ENCODE results near the gene ATP10D. TPM values are rescaled to one million over a fixed set of nuclear protein-coding genes. Genes with fewer than 3 reads are reported as not detected.
"Not testable (repeated sequence)": the region's sequence is repeated elsewhere in the genome, so short reads cannot be mapped to it uniquely, and the experiment has no call there.

The ATP10D gene
- total RNA-seq, 1 donor from 2014 or later, result 7.5 TPM

DNA sequence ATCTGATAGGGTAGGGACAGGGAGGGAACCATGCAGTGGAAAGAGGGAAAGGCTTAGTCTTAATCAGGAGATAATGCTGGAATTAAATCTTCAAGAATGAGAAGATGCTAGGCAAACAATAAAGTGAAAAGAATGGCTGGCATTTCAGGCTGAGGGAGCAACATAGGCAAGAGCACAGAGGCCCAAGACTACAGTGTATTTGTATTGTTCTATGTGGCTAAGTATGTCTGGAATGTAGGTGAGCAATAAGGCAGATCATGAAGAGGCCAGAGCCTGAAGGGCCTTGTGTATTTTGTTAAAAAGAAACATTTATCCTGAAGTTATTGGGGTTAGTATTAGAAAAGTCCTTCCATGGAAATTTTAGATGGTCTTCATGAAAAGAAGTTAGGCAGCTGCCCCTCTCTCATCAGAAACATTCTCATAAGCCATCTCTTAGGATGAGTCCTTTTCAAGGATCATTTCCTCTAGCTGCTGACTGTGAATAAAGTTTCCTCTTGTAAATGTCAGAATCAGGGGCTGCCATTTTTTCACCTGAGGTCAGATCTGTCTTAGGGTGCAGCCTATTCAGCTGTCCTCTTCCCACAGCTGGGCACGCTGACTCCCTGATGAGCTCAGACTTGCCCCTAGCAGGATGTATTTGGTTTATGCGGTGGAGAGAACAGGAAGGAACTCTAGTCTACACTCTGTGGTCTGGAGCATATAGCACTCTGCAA is 46.3 kb downstream of the ATP10D start:
- ATAC-seq (ENCODE audit: poor library complexity) (peak; percentile 73), DNase-seq (no peak)
- intact Hi-C loops (cut with DNase I), result no loop called here

DNA sequence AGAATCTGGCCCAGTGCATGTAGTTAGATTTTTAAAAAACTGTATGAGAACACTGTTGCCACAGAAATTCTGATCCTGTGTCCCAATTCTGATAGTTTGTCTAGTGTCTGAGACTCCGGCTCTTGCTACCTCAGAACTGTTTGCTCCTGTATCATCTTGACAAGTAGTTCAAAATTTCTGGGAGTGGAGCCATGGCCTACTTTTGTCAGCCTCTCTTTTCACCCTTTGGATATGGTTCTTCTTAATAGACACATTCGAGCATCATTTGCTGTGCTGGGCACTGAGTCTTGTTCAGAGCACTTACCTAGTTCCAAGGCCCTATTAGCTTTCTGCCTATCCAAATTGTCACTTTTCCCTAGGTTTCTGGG is 46.9 kb downstream of the ATP10D start:
- intact Hi-C loops (cut with DNase I), result no loop called here
- peak; percentile 46 for ATAC-seq (ENCODE audit: poor library complexity)
- no peak for DNase-seq

DNA sequence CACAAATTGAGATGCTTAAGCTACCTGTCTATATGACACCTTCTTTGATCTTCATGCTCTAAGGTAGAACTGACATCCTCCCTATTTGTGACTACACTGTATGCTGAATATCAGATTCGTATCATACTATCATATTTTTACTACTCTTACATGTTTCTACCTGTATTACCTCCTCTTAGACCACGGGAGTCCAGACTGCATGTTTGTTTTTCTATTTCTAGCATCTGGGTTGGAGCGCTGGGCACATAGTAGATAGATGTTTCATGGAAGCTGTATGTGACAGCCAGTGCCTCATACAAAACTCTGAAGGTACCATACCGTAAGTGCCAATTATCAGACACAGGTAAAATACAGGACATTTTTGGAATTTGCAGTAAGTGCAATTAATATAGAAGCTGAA is 47.6 kb downstream of the ATP10D start:
- intact Hi-C loops (cut with DNase I), result no loop called here
- DNase-seq (no peak), ATAC-seq (ENCODE audit: poor library complexity) (no peak)

DNA sequence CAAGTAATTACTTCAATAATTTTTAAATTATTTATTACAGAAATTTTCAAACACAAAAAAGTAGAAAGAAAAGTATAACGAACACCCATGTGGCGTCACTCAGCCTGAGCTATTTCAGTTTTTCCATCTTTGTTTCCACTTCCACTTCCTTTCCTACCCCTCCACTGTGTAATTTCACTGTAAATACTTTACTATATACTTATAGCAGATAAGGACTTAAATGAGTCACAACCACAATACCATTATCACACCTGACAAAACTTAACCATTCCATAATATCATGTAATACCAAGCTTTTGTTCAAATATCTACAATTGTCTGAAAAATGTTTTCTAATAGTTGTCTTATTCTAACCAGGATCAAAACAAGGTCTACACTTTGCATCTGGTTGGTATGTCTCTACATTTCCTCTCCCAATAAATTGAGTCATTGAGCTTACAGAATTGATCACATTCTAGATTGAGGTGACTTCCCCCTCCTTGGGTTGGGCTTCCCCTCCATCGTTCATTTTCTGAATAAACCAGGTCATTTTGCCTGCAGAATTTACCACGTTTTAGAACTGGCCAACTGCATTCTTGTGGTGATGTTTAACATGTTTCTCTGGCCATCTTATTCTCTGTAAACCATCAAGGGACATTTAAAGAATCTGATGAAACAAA is 48.7 kb downstream of the ATP10D start:
- no peak for ATAC-seq (ENCODE audit: poor library complexity)

DNA sequence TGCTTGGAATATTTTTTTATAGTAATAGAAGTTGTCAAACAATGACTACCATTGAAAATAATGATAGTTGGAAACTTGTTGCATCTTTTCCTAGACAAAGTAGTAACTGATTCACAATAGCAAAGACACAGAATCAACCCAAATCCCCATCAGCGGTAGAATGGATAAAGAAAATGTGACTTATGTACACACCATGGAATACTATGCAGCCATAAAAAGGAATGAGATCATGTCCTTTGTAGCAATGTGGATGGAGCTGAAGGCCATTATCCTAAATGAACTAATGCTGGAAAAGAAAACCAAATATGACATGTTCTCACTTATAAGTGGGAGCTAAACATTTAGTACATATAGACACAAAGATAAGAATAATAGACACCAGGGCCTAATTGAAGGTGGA is 49.7 kb downstream of the ATP10D start:
- no peak for ATAC-seq (ENCODE audit: poor library complexity)
- intact Hi-C loops (cut with DNase I), result no loop called here
- DNase-seq, result no peak

More for the DNA sequence above, 48.7 kb downstream of the ATP10D start:
- intact Hi-C loops (cut with DNase I), result no loop called here
- DNase-seq, result no peak

DNA sequence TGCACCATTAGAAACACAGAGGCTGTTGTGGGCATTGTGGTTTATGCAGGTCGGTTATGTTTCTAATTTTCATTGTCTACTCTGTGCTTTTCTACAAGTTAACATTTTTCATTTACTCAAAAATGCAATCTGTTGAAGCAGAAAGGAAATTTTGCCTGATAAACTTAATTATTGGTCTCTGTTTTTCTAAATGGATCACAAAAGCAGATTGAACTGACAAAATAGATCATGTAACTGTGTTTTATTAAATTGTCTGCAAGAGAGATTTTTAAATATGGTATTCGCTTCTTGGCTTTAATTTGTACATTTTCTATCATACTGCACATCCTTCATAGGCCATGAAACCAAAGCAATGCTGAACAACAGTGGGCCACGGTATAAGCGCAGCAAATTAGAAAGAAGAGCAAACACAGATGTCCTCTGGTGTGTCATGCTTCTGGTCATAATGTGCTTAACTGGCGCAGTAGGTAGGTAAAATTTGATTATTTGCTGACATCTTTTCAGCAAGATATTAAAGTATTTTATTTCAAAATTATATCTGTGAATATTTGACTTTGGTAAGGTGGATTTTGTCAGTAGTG is 50.6 kb downstream of the ATP10D start:
- intact Hi-C loops (cut with DNase I), result no loop called here
- no peak for ATAC-seq (ENCODE audit: poor library complexity)

DNA sequence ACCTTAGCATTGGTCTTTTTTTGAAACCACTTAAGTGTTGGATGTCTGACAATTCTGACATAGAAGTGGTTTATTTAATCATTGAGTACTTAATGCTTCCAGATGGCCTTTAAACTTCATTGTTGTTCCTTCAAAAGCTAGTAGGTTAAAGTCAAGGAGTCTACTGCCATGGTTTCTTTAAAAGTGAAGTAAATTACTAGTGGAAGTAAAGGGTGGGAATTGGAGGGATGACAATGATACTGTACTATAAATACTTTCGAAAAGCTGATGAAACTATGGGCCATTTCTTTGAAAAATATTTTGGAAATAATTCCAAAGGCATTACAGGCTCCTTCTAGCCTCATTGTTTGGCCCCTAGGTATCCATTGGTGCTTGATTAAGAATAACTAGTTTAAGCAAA is 51.9 kb downstream of the ATP10D start:
- intact Hi-C loops (cut with DNase I), result no loop called here
- DNase-seq (no peak), ATAC-seq (ENCODE audit: poor library complexity) (no peak)

More for the DNA sequence above, 50.6 kb downstream of the ATP10D start:
- no peak for DNase-seq

DNA sequence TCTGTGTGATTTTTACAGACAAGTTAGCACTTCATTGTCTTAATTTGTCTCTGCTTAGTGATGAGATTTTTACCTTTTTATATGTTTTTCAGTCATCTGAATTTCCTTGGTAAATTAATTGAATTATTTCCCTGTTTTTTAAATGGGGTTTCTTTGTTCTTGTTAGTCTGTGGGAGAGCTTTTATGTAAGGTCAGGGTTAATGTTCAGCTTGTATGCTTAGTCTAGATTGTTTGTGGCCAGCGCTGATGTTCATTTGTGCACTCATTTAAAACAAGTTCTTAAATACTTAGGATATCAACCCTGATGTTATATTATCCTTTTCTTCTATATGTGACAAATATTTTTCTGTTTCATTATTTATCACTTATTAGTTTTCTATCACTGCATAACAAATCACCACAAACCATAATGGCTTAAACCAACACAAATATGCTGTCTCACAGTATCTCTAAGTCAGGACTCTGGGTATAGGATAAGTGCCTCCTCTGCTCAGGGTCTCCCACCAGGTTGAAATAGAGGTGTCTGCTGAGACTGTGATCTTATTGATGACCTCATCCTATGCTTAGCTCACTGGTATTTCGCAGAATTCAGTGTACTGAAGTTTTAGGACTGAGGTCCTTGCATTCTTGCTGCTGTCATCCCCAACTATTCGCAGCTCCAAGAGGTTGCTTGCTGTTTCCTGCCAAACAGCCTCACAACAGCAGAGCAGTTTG is 53.2 kb downstream of the ATP10D start:
- intact Hi-C loops (cut with DNase I), result no loop called here
- no peak for ATAC-seq (ENCODE audit: poor library complexity)
- no peak for DNase-seq

DNA sequence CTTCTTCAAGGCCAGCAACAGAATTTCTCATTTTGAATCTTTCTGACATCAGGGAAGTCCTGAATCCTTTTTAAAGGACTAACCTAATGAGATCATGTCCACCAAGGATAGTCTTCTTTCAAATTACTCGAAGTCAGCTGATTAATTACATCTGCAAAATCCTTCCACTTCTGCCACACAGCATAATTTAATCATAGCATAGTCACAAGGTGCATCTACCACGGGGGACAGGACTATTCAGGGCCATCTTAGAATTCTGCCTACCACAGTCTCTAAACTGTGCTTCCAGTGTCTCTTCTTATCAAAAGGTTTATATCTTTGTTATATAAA is 53.7 kb downstream of the ATP10D start:
- ATAC-seq (ENCODE audit: poor library complexity) (no peak), DNase-seq (no peak)
- intact Hi-C loops (cut with DNase I), result no loop called here

DNA sequence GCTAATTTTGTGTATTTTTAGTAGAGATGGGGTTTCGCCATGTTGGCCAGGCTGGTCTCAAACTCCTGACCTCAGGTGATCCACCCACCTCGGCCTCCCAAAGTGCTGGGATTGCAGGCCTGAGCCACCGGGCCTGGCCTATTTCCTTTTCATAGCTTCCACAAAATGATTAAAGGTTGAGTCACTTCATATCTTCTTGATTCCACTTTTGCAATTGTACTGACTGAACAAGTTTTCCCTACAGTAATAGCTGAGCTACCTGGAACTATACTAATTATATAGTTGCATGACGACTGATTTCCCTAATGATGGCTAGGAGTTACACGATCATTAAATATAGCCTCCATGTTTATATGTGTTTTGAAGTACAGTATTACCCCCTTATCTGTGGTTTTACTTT is 57.6 kb downstream of the ATP10D start:
- intact Hi-C loops (cut with DNase I); ATAC-seq (ENCODE audit: poor library complexity): not testable (repeated sequence)

DNA sequence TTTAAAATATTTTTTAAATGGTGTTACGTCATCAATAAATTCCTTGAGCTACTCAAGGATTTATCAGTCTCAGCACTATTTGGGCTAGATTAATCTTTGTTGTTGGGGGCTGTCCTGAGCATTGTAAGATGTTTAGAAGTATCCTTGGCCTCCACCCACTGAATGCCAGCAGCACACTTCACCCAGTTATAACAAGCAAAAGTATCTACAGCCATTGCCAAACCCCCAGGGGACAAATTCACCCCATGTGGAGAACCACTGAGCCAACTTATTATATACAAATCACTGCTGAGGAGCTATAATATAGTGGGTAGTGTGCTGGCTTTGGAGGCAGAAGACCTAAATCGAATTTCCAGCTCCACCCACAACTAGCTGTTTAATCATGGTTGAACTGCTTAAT is 58.3 kb downstream of the ATP10D start:
- intact Hi-C loops (cut with DNase I), result no loop called here
- DNase-seq (no peak), ATAC-seq (ENCODE audit: poor library complexity) (no peak)

More for the DNA sequence above, 57.6 kb downstream of the ATP10D start:
- not testable (repeated sequence) for DNase-seq

DNA sequence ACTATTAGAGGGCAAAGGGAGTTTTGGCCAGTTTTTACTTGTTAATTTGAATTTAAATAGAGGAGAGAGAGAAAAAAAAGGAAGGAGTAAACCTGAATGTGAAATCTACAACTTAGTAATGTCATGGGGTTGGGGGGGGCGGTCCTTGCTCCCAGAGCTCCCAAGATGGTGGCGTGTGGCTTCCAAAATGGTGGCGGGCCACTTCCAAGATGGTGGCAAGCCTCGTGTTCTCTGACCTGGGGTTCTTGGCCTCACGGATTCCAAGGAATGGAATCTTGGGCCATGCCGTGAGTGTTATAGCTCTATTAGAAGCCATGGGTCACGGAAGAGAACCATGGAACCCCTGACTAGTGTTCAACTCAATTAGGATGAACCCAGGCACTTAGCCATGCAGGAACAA is 65.3 kb downstream of the ATP10D start:
- intact Hi-C loops (cut with DNase I); DNase-seq; ATAC-seq (ENCODE audit: poor library complexity): not testable (repeated sequence)

DNA sequence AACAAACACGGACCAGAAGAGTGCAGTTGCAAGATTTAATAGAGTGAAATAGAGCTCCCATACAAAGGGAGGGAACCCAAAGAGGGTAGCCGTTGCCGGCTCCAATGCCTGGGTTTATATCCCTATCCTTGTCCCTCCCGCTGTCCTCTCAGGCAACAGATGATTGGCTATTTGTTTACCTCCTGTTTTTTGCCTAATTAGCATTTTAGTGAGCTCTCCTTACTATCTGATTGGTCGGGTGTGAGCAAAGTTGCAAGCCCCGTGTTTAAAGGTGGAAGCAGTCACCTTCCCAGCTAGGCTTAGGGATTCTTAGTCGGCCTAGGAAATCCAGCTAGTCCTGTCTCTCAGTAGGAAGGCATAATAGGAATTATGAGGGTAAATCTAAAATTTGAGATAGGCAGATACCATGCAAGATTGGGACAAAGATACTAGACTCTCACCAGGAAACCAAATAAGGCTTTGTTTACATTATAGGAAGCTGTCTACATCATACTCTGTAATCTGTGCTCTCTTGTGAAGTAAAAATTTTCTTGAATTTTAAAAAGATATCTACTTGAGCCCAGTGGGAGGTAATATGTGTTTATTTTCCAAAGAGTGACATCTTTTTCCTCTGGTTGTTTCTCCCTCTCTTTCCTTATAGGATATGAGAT is 65.9 kb downstream of the ATP10D start:
- intact Hi-C loops (cut with DNase I), result no loop called here
- ATAC-seq (ENCODE audit: poor library complexity) (no peak), DNase-seq (no peak)

DNA sequence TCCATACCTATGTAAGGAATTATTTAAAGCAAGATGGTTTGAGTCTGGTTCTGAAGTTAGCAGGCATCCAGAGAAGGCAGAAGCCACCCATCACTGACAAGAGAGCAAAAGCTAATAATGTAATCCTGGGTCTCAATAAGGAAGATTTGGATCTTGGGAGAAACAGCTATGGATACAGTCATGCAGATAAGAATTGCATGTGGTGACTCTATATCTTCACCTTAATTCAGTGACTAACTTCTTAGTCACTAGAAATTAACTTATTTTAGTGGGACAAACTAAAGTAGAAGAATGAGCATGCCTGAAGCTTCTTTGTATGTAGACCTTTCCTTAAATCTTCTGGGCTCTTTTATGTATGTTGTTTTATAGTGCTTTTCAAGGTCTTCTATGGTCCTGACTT is 66.6 kb downstream of the ATP10D start:
- ATAC-seq (ENCODE audit: poor library complexity), result no peak
- intact Hi-C loops (cut with DNase I), result no loop called here
- no peak for DNase-seq

DNA sequence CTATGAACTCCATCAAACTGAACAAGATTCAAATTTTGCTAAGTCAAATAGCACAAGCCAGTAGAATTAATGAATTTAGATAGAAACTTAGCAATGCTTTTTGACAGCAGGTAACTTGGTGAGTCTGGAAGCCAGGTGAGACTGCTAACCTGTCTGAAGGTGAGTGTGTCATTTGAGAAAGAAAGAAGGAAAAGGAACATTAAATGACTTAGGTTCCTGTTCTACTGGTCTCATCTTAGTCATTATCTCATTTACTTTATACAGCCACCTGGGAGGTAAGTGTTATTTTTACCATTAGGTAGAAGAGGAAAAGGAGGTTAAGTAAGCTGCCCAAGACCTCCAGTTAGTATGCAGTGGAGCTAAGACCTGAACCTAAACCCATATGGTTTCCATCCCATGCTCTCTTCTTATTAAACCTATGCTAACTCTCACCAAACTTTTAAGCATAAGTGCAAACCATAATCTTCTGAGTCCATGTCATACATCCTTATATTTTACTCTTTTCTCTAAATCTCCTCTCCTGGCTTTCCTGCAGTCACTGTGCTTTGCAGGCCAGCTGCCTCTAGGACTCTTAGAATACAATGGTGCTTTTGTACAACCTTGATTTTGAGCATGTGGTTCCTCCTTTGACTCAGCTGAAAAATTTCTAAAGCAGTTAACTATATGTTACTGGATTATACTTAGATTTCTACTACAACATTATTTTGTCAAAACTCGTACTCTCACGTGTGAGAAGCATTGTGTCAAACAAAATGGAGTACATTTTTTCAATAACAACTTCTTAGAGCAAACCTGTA is 68.5 kb downstream of the ATP10D start:
- intact Hi-C loops (cut with DNase I), result no loop called here
- DNase-seq (no peak), ATAC-seq (ENCODE audit: poor library complexity) (no peak)

DNA sequence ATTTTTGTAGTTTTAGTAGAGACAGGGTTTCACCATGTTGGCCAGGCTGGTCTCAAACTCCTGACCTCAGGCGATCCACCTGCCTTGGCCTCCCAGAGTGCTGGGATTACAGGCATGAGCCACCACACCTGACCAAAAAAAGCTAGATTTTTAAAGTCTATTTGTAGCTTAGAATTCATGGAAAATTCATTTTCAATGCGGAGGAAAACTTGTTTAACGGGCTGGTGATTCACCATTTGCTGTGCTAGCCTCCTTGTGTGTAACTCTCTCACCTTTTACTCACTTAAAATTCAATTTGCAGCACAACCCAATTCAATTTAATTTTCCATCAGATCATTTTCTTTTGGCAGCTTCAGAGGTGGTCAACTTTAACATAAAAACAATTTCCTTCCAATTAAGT is 70.8 kb downstream of the ATP10D start:
- ATAC-seq (ENCODE audit: poor library complexity); intact Hi-C loops (cut with DNase I); DNase-seq: not testable (repeated sequence)

DNA sequence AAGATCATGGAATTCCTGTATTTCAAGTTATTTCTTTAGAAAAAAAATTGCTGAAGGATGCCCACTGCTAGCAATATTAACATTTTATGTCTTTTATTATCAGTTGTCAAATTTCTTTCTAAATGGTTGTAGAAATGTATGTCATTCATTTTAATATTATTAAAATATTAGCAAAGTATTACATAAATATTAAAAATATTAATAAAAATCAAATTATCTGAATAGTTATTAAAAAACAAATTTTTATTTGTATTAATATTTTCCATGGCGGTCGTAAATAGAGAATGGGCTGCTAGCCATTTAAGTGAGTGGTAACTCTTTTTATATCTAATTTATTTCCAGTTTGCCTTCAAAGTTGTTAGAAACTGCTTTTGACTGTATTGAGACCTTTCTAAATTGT is 72.2 kb downstream of the ATP10D start:
- intact Hi-C loops (cut with DNase I), result no loop called here
- DNase-seq (no peak), ATAC-seq (ENCODE audit: poor library complexity) (no peak)

DNA sequence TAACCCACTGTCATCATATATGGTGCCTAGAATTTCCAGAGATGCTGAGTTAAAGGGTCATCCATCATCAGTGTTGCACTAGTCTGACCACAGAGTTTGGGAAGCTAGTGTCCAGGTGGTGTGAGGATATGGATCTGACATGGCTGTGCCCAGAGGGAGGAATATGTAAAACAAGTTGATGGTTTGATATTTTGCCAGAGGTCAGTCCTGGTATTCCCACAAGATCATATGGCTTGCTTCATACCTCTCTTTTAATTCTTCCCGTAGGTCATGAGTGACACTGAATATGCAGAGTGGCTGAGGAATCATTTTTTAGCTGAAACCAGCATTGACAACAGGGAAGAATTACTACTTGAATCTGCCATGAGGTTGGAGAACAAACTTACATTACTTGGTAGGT is 75.6 kb downstream of the ATP10D start:
- ATAC-seq (ENCODE audit: poor library complexity) (no peak), DNase-seq (no peak)
- intact Hi-C loops (cut with DNase I), result no loop called here

Data from Right ventricle myocardium superior (tissue), 1 donor.